22Rv1 (cell line): ENCODE results near the gene DDX5.
A peak's percentile ranks its signal among the peaks of the same experiment; 100 is the strongest.

ENCODE experiments used
- H3K27ac ChIP-seq: fragments of 450-650 bp; 2 replicates; pipeline ENCODE4 v1.5.1; 2017
- CTCF ChIP-seq: fragments of 450-650 bp; IDR thresholded peaks from 2 replicates; pipeline ENCODE4 v1.5.1; 2017; ENCODE audit warnings: mild to moderate bottlenecking
- ZFX ChIP-seq: fragments of 450-650 bp; IDR thresholded peaks from 2 replicates; pipeline ENCODE4 v1.6.1; 2017; ENCODE audit warnings: antibody characterized with exemption, borderline replicate concordance

DDX5 gene

GRCh38 chr17:64494121-64494520, 12.0 kb downstream of the DDX5 start:
- H3K27ac ChIP-seq: no peak overlapping the region
- TF ChIP-seq CTCF (no peak), ZFX (no peak)

DNA sequence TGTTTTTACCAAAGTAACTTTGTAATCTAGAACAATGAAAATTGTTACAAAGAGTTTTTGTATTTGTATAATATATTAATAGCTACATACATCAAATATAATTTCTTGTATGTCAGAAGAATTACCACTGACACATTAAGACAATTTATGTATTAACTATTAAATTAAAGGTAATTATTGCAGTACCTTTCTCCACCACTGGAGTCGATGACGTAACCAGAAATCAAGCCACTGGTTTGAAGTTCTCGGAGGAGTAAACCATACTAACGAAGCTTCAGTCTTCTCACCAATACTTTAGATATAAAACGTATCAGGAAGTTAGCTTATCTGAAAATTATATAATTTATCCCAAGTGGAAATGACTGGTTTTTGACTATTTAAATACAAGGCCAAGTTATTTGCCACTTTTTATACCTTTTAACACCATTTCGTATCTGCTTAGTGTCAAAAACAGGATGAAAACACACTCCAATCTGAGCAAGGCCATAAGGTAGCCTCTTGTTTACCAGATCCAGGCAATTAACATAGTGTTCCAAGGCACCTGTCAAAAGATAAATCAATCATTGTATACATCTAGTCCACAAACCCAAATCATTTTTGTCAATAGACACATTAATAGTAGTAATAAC, 13.5 kb downstream of the DDX5 start:
- TF ChIP-seq CTCF (peak; percentile 49), ZFX (no peak)
- H3K27ac ChIP-seq: no peak overlapping the region

GRCh38 chr17:64491994-64492393, 14.1 kb downstream of the DDX5 start:
- TF ChIP-seq CTCF: no peak
- TF ChIP-seq ZFX: no peak
- no peak overlapping the region for H3K27ac ChIP-seq

- H3K27ac ChIP-seq: no peak overlapping the region
- TF ChIP-seq CTCF: peak; percentile 77
- TF ChIP-seq ZFX: no peak
Observed at GRCh38 chr17:64491034-64491860, 14.8 kb downstream of the DDX5 start.

DNA sequence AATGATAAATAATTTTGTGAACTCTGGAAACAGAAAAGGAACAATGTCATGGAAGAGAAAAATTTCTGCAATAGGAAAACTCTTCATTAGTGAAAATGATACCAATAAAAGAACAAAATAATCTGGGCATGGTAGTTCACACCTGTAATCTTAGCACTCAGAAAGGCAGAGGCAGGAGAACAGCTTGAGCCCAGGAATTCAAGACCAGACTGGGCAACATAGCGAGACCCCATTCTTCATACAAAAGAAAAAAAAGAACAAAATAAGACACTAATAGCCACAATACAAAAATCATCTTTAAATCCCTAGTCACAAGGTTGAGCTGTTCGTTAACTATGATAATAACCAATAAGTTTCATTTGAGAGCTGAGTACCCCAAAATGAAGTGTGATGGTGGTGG, 17.8 kb downstream of the DDX5 start:
- no peak overlapping the region for H3K27ac ChIP-seq
- TF ChIP-seq ZFX (no peak), CTCF (no peak)

DNA sequence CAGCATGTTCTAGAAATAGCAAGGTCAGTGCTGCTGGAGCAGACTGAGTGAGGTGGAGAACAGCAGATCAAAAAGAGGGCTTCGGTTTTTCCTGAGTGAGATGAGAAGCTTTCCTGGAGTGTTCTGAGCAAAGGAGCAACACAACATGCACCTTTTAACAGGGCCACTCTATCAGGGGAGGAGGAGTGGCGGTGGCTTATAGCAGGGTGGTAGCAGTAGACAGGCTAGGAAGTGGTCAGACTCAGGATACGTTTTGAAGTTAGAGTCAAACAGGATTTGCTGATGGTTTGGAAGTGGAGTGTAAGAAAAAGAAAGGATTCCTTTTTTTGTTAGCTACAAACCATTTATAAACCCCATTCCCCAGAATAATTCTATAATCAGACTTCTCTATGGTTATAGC, 21.7 kb downstream of the DDX5 start:
- TF ChIP-seq CTCF (no peak), ZFX (no peak)
- H3K27ac ChIP-seq: no peak overlapping the region

- no peak for TF ChIP-seq ZFX
- no peak for TF ChIP-seq CTCF
- H3K27ac ChIP-seq: no peak overlapping the region
Observed at GRCh38 chr17:64480951-64481350, 25.1 kb downstream of the DDX5 start.
